H7 (cell line): Measurements from ENCODE around the gene HECTD2. TPM values are rescaled to one million over a fixed set of nuclear protein-coding genes. Genes with fewer than 3 reads are reported as not detected.
"Not testable (repeated sequence)": the region's sequence is repeated elsewhere in the genome, so short reads cannot be mapped to it uniquely, and the experiment has no call there.

Experiments used
- DNase-seq: peaks from one replicate; pipeline ENCODE4 v3.0.0; 2012
- H3K27me3 ChIP-seq: 2 replicates; pipeline ENCODE4 v1.6.0; 2011; ENCODE audit warnings: mild to moderate bottlenecking, low read length; ENCODE audit not compliant: control insufficient read depth, insufficient read depth
- H3K36me3 ChIP-seq: replicated peaks from 2 replicates; pipeline ENCODE4 v1.5.1; 2011; ENCODE audit warnings: low read length; ENCODE audit not compliant: control insufficient read depth, insufficient read depth
- H3K4me3 ChIP-seq: 2 replicates; pipeline ENCODE4 v1.5.1; 2011; ENCODE audit warnings: low read depth, mild to moderate bottlenecking, control low read depth, low read length, moderate library complexity; ENCODE audit not compliant: insufficient read depth
- total RNA-seq: library from RNA; depleted of rRNA; stranded (reverse); fragments of >200 nt; shearing (Covaris generic); gene quantifications from 2 replicates; pipeline ENCODE4 v1.2.3, GENCODE V29; 2014

HECTD2 gene
- total RNA-seq, 1 experiment from 2014 or later, result 9.3 TPM

DNA sequence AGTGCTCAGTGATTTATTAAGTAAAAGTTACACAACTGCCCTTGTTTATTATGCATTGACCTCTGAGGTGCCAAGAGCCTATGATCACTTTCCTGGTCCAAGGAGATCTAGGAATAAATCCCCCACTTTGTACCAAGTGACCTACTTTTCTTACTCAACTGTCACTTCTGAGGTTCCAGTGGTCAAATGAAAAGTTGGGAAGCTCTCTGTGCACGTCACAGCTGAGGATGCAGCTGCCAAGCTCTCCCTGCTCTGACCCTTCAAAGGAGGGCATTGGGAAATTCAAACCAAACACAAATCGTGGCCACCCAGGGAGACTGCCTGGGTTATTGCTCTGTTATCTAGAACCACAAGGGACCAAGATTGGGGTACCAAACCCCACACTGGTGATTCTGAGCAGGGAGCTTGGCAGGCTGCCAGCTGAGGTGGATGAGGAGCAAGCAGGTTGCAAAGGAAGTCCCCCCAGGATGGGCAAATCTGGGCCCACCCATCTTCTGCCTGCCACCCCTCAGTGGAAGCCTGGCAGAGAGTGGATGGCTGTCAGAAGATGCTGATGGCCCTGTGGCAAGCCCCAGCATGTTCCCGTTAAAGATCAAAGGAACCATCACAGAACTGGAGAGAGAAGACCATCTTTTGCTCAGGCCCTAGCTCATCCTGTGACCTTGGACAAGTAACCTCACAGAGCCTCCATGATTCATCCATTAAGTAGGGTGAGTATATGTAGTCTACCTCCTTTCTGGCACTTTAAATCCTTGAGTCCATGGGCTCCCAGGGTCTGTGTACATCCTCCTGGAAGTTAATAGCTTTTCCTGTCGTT lies 116.0 kb downstream of the HECTD2 start:
- no peaks in the 10 kb centered on the region for H3K36me3 ChIP-seq
- H3K4me3 ChIP-seq, result no peak overlapping the region
- H3K27me3 ChIP-seq, result no peaks in the 10 kb centered on the region
- no peak for DNase-seq

- Histone ChIP-seq H3K4me3 (no peak overlapping the region), H3K36me3 (no peaks in the 10 kb centered on the region), H3K27me3 (no peaks in the 10 kb centered on the region)
- DNase-seq, result no peak
Observed at GRCh38 chr10:91528080-91528479, 117.9 kb downstream of the HECTD2 start.

- Histone ChIP-seq H3K4me3 (no peak overlapping the region), H3K36me3 (no peaks in the 10 kb centered on the region), H3K27me3 (no peaks in the 10 kb centered on the region)
- no peak for DNase-seq
Observed at GRCh38 chr10:91528768-91529167, 118.6 kb downstream of the HECTD2 start.

GRCh38 chr10:91534789-91535188 lies 124.6 kb downstream of the HECTD2 start:
- H3K4me3 ChIP-seq, H3K36me3 ChIP-seq, H3K27me3 ChIP-seq, DNase-seq: not testable (repeated sequence)

GRCh38 chr10:91536111-91536510 lies 126.0 kb downstream of the HECTD2 start:
- Histone ChIP-seq H3K4me3 (no peak overlapping the region), H3K27me3 (no peaks in the 10 kb centered on the region), H3K36me3 (no peaks in the 10 kb centered on the region)
- no peak for DNase-seq

- no peak for DNase-seq
- Histone ChIP-seq H3K27me3 (no peaks in the 10 kb centered on the region), H3K36me3 (no peaks in the 10 kb centered on the region), H3K4me3 (no peak overlapping the region)
Observed at GRCh38 chr10:91536733-91537132, 126.6 kb downstream of the HECTD2 start.

GRCh38 chr10:91537614-91538383 lies 127.7 kb downstream of the HECTD2 start:
- no peaks in the 10 kb centered on the region for H3K36me3 ChIP-seq
- no peak for DNase-seq
- H3K27me3 ChIP-seq, result no peaks in the 10 kb centered on the region
- no peak overlapping the region for H3K4me3 ChIP-seq

DNA sequence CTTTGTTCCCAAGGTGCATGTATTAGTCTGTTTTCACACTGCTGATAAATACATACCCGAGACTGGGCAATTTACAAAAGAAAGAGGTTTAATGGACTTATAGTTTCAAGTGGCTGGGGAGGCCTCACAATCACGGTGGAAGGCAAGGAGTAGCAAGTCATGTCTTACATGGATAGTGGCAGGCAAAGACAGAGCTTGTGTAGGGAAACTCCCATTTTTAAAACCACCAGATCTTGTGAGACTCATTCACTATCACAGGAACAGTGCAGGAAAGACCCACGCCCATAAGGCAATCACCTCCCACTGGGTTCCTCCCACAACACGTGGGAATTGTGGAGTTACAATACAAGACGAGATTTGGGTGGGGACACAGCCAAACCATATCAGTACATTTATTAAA lies 129.8 kb downstream of the HECTD2 start:
- H3K27me3 ChIP-seq, result no peaks in the 10 kb centered on the region
- H3K36me3 ChIP-seq, result no peaks in the 10 kb centered on the region
- no peak for DNase-seq
- H3K4me3 ChIP-seq, result no peak overlapping the region

- H3K4me3 ChIP-seq, result no peak overlapping the region
- no peaks in the 10 kb centered on the region for H3K27me3 ChIP-seq
- no peak for DNase-seq
- H3K36me3 ChIP-seq, result no peaks in the 10 kb centered on the region
Observed at GRCh38 chr10:91540733-91541132, 130.6 kb downstream of the HECTD2 start.

DNA sequence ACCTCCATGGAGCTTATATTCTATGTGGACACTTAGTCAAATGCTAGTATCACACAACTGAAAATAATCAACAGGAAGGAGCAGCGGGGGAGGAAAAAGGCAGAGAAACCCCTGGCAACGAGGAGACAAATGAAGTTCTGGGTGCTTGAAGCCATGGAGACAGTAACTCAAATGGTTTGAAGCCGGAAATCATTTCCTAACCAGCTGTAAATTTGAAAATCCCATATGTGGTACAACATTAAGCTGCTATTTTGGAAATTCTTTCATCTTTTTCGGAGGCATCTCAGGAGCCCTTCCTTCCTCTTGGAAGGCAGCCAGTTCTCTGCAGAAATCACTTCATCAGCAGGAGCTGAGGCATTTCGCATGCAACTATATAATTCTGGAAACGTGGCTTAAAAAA lies 131.3 kb downstream of the HECTD2 start:
- Histone ChIP-seq H3K27me3 (no peaks in the 10 kb centered on the region), H3K4me3 (no peak overlapping the region), H3K36me3 (no peaks in the 10 kb centered on the region)
- no peak for DNase-seq

DNA sequence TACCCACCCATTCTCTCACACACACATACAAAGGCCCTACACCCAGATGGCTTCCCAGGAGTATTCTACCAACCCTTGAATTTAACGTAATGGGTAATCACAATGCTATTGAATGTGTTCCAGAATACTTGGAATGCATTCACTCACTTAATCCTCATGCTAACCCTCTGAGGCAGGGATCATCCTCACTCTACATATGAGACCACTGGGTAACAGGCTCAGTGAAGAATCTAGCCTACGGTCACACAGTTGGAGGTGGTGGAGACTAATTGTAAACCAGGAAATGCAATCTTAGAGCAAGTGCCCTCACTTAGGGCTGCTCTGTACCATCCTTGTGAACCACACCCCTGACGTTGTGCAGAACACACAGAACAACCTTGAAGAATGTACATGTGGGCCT lies 135.2 kb downstream of the HECTD2 start:
- DNase-seq, result no peak
- H3K4me3 ChIP-seq, result no peak overlapping the region
- H3K36me3 ChIP-seq, result no peaks in the 10 kb centered on the region
- no peaks in the 10 kb centered on the region for H3K27me3 ChIP-seq

DNA sequence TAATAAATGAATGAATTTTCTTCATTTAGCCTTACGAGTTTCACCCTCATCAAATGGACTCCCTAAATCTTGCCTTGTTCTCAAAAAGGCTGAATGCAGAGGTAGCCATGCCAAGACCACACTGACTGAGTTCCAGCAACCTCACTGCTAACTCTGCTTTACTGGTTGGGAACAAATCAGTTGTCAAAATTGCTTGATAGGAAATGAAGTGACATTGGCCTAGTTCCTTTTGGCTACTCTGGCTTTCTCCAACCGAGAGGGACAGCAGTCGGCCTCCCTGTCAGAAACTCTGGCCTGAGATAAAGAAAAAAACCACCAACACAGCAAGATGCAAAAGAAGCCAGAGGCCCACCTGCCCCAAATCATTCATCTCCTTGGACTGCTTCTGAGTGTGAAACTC lies 135.7 kb downstream of the HECTD2 start:
- H3K4me3 ChIP-seq, result no peak overlapping the region
- no peaks in the 10 kb centered on the region for H3K27me3 ChIP-seq
- H3K36me3 ChIP-seq, result no peaks in the 10 kb centered on the region
- no peak for DNase-seq

GRCh38 chr10:91549262-91549661 lies 139.1 kb downstream of the HECTD2 start:
- H3K4me3 ChIP-seq, result no peak overlapping the region
- no peak for DNase-seq
- H3K27me3 ChIP-seq, result no peaks in the 10 kb centered on the region
- H3K36me3 ChIP-seq, result no peaks in the 10 kb centered on the region

- H3K4me3 ChIP-seq, result no peak overlapping the region
- no peaks in the 10 kb centered on the region for H3K27me3 ChIP-seq
- no peaks in the 10 kb centered on the region for H3K36me3 ChIP-seq
- no peak for DNase-seq
Observed at GRCh38 chr10:91550021-91550420, 139.9 kb downstream of the HECTD2 start.

DNA sequence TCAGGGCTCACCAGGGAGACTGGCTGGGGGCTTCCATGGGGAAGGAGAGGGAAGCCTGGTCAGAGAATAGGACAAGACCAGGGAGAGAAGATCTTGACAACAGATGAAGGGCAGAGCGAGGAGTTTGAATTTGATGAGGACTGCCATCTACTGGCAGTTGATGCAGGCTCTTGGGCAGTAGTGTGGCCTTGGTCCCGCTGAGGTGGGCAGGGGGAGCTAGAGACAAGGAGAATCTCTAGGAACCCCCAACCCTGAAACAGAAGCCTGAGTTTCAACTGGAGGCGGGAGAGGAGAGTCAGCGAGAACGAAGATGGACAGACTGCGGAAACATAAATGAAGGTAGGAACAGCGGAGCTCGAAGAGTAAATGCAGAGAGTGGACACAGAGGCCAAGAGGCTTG lies 141.7 kb downstream of the HECTD2 start:
- H3K36me3 ChIP-seq, result no peaks in the 10 kb centered on the region
- H3K27me3 ChIP-seq, result no peaks in the 10 kb centered on the region
- no peak overlapping the region for H3K4me3 ChIP-seq
- DNase-seq, result peak; percentile 75
